ENCODE data around the gene HK3.

Gene HK3

GRCh38 chr5:176886336-176887251 lies 12.6 kb downstream of the HK3 start:
- TF ChIP-seq CTCF (IDR thresholded peaks at IDR 0.05; ENCODE audit: borderline replicate concordance, extremely low read depth, low read length, poor library complexity, severe bottlenecking) (no peak), EZH2 (IDR thresholded peaks at IDR 0.05; ENCODE audit: borderline replicate concordance, low read depth, low read length, severe bottlenecking) (no peak)
- ATAC-seq (ENCODE audit: insufficient read depth, low read depth) = no peak
- Histone ChIP-seq H3K9me3 (ENCODE audit: insufficient read depth, low read length, severe bottlenecking) (no peaks in the 10 kb centered on the region), H3K27ac (ENCODE audit: low read length) (no peak overlapping the region), H3K27me3 (ENCODE audit: insufficient read depth, low read length, poor library complexity) (no peaks in the 10 kb centered on the region), H3K4me3 (ENCODE audit: low read depth in 1 of 2, low read length in 2 of 2) (no peak overlapping the region), H3K36me3 (ENCODE audit: insufficient read depth, low read length) (no peaks in the 10 kb centered on the region), H4K20me1 (ENCODE audit: insufficient read depth, low read length) (peaks cover 6% of the 10 kb centered on the region), H2AFZ (ENCODE audit: low read depth, low read length) (no peak overlapping the region), H3K9ac (ENCODE audit: low read depth, low read length) (no peak overlapping the region), H3K4me1 (ENCODE audit: insufficient read depth, low read length) (no peaks in the 10 kb centered on the region), H3K79me2 (ENCODE audit: insufficient read depth, low read length) (no peaks in the 10 kb centered on the region), H3K4me2 (ENCODE audit: insufficient read depth, low read length) (no peak overlapping the region)
- no peak for DNase-seq

GRCh38 chr5:176884571-176884890 lies 14.6 kb downstream of the HK3 start:
- TF ChIP-seq EZH2 (IDR thresholded peaks at IDR 0.05; ENCODE audit: borderline replicate concordance, low read depth, low read length, severe bottlenecking) = no peak
- TF ChIP-seq CTCF (IDR thresholded peaks at IDR 0.05; ENCODE audit: borderline replicate concordance, extremely low read depth, low read length, poor library complexity, severe bottlenecking) = no peak
- Histone ChIP-seq H3K9me3 (ENCODE audit: insufficient read depth, low read length, severe bottlenecking) (no peaks in the 10 kb centered on the region), H3K4me1 (ENCODE audit: insufficient read depth, low read length) (no peaks in the 10 kb centered on the region), H3K9ac (ENCODE audit: low read depth, low read length) (no peak overlapping the region), H3K4me3 (ENCODE audit: low read depth in 1 of 2, low read length in 2 of 2) (no peak overlapping the region), H3K27me3 (ENCODE audit: insufficient read depth, low read length, poor library complexity) (no peaks in the 10 kb centered on the region), H3K36me3 (ENCODE audit: insufficient read depth, low read length) (no peaks in the 10 kb centered on the region), H2AFZ (ENCODE audit: low read depth, low read length) (no peak overlapping the region), H4K20me1 (ENCODE audit: insufficient read depth, low read length) (peaks cover 3% of the 10 kb centered on the region; the same call in 1 of the 2 replicates), H3K79me2 (ENCODE audit: insufficient read depth, low read length) (no peaks in the 10 kb centered on the region), H3K4me2 (ENCODE audit: insufficient read depth, low read length) (no peak overlapping the region), H3K27ac (ENCODE audit: low read length) (no peak overlapping the region)
- DNase-seq (no peak), ATAC-seq (ENCODE audit: insufficient read depth, low read depth) (no peak)

- TF ChIP-seq CTCF (IDR thresholded peaks at IDR 0.05; ENCODE audit: borderline replicate concordance, extremely low read depth, low read length, poor library complexity, severe bottlenecking) (no peak), EZH2 (IDR thresholded peaks at IDR 0.05; ENCODE audit: borderline replicate concordance, low read depth, low read length, severe bottlenecking) (no peak)
- no peak overlapping the region for H3K9ac ChIP-seq (ENCODE audit: low read depth, low read length)
- H3K27me3 ChIP-seq (ENCODE audit: insufficient read depth, low read length, poor library complexity) = no peaks in the 10 kb centered on the region
- H3K27ac ChIP-seq (ENCODE audit: low read length) = no peak overlapping the region
- H2AFZ ChIP-seq (ENCODE audit: low read depth, low read length) = no peak overlapping the region
- H3K4me1 ChIP-seq (ENCODE audit: insufficient read depth, low read length) = no peaks in the 10 kb centered on the region
- H3K4me2 ChIP-seq (ENCODE audit: insufficient read depth, low read length) = no peak overlapping the region
- peaks cover 3% of the 10 kb centered on the region; the same call in 1 of the 2 replicates for H4K20me1 ChIP-seq (ENCODE audit: insufficient read depth, low read length)
- H3K4me3 ChIP-seq (ENCODE audit: low read depth in 1 of 2, low read length in 2 of 2) = no peak overlapping the region
- DNase-seq (no peak), ATAC-seq (ENCODE audit: insufficient read depth, low read depth) (no peak)
- no peaks in the 10 kb centered on the region for H3K36me3 ChIP-seq (ENCODE audit: insufficient read depth, low read length)
- H3K9me3 ChIP-seq (ENCODE audit: insufficient read depth, low read length, severe bottlenecking) = no peaks in the 10 kb centered on the region
- no peaks in the 10 kb centered on the region for H3K79me2 ChIP-seq (ENCODE audit: insufficient read depth, low read length)
Measured at GRCh38 chr5:176883700-176884570, 15.2 kb downstream of the HK3 start.

All from DND-41 (cell line).